Gastrocnemius medialis (tissue), 4 donors: ENCODE results near the gene PLSCR1. TPM values are rescaled to one million over a fixed set of nuclear protein-coding genes. Genes with fewer than 3 reads are reported as not detected.

ENCODE experiments used
- ATAC-seq, 2 donors: fragments of 150-250 bp; one replicate each; pipeline ENCODE4 v1.9.1; 2016
- DNase-seq, 2 donors: peaks; one replicate each; pipeline ENCODE4 v3.0.0-alpha.2; 2019
- H3K27ac ChIP-seq, 4 donors: fragments of 200-600 bp; sonication (generic); 1 replicate in 1 of 4; 2 replicates in 3 of 4; pipeline ENCODE4 v1.5.1; 2016 to 2018; ENCODE audit warnings: mild to moderate bottlenecking in 2 of 4, moderate library complexity in 1 of 4
- H3K27me3 ChIP-seq, 3 donors: fragments of 200-600 bp; sonication (generic) in 2 of 3; 1 replicate in 1 of 3; 2 replicates in 2 of 3; pipeline versions ENCODE4 v1.5.1 to v1.6.0; 2016 to 2019; ENCODE audit warnings: mild to moderate bottlenecking in 1 of 3, moderate library complexity in 1 of 3
- H3K36me3 ChIP-seq, 2 donors: fragments of 200-600 bp; sonication (generic) in 1 of 2; one replicate each; pipeline ENCODE4 v1.5.1; 2017 to 2018
- H3K4me1 ChIP-seq, 2 donors: fragments of 200-600 bp; sonication (generic) in 1 of 2; one replicate each; pipeline ENCODE4 v1.5.1; 2016 to 2017; ENCODE audit warnings: mild to moderate bottlenecking in 2 of 2
- H3K4me3 ChIP-seq, 4 donors: fragments of 200-600 bp; sonication (generic) in 3 of 4; 1 replicate in 1 of 4; 2 replicates in 3 of 4; pipeline ENCODE4 v1.5.1; 2016 to 2019; ENCODE audit warnings: mild to moderate bottlenecking in 2 of 4
- H3K9me3 ChIP-seq, 3 donors: fragments of 200-600 bp; sonication (generic) in 2 of 3; 1 replicate in 1 of 3; 2 replicates in 2 of 3; pipeline ENCODE4 v1.5.1; 2016 to 2019
- CTCF ChIP-seq, 5 experiments: fragments of 450-650 bp in 3 of 5; fragments of 200-600 bp in 2 of 5; sonication (generic) in 2 of 5; IDR thresholded peaks in 4 of 5; conservative IDR thresholded peaks in 1 of 5; 1 replicate in 4 of 5; 2 replicates in 1 of 5; pipeline ENCODE4 v1.5.1; 2016 to 2019; ENCODE audit warnings: antibody characterized with exemption in 5 of 5, mild to moderate bottlenecking in 3 of 5, moderate library complexity in 3 of 5
- POLR2A ChIP-seq, 2 donors: fragments of 450-650 bp; IDR thresholded peaks; one replicate each; pipeline ENCODE4 v1.6.1; 2017; ENCODE audit warnings: antibody characterized with exemption in 2 of 2, mild to moderate bottlenecking in 2 of 2, moderate library complexity in 2 of 2
- in situ Hi-C, 4 donors: fragments of 200-750 bp; cut with MboI; loops; one replicate each; pipeline versions ENCODE4 v1.15.0 to v1.8.0; 2017; ENCODE audit warnings: low sequenced_read_pairs in 4 of 4
- intact Hi-C: fragments of 100-400 bp; cut with DNase I; formaldehyde crosslinking; loops from one replicate; pipeline ENCODE4 v1.15.1; 2023; ENCODE audit warnings: low total_unique reads
- total RNA-seq, 4 donors: library from RNA; depleted of rRNA; stranded (reverse); fragments of >200 nt; gene quantifications; one replicate each; pipeline versions ENCODE4 v1.1.0 to v1.2.3, GENCODE V29; 2016

PLSCR1 gene
- total RNA-seq, 4 donors from 2014 or later = 12.0 to 28.5 (median 18.2) TPM

GRCh38 chr3:146547235-146547835 is 2.9 kb upstream of the PLSCR1 start:
- Histone ChIP-seq H3K27ac (no peak overlapping the region), H3K27me3 (peaks cover 0 to 8% (median 0%) of the 10 kb centered on the region in 3 donors), H3K4me3 (no peak overlapping the region), H3K9me3 (no peaks in the 10 kb centered on the region), H3K4me1 (no peaks in the 10 kb centered on the region), H3K36me3 (no peaks in the 10 kb centered on the region)
- intact Hi-C loops = no loop called here
- no peak for DNase-seq
- in situ Hi-C loops = no loop called here
- no peak for ATAC-seq
- no peak for TF ChIP-seq POLR2A (IDR thresholded peaks at IDR 0.05)
- TF ChIP-seq CTCF (IDR thresholded peaks at IDR 0.05 in 4 of 5, conservative IDR thresholded peaks at IDR 0.05 in 1 of 5) = no peak

GRCh38 chr3:146546366-146546965 is 2.1 kb upstream of the PLSCR1 start:
- ATAC-seq (no peak), DNase-seq (no peak)
- Histone ChIP-seq H3K27ac (no peak overlapping the region), H3K4me3 (no peak overlapping the region), H3K4me1 (no peaks in the 10 kb centered on the region), H3K36me3 (no peaks in the 10 kb centered on the region), H3K9me3 (no peaks in the 10 kb centered on the region), H3K27me3 (peaks cover 0 to 8% (median 0%) of the 10 kb centered on the region in 3 donors)
- TF ChIP-seq POLR2A (IDR thresholded peaks at IDR 0.05) = no peak
- TF ChIP-seq CTCF (IDR thresholded peaks at IDR 0.05 in 4 of 5, conservative IDR thresholded peaks at IDR 0.05 in 1 of 5) = no peak
- intact Hi-C loops (no loop called here), in situ Hi-C loops (no loop called here)

GRCh38 chr3:146544929-146545528 is 622 bp upstream of the PLSCR1 start:
- in situ Hi-C loops = no loop called here
- H3K36me3 ChIP-seq = no peaks in the 10 kb centered on the region
- TF ChIP-seq POLR2A (IDR thresholded peaks at IDR 0.05) (no peak), CTCF (IDR thresholded peaks at IDR 0.05 in 4 of 5, conservative IDR thresholded peaks at IDR 0.05 in 1 of 5) (no peak)
- DNase-seq (no peak), ATAC-seq (no peak)
- H3K9me3 ChIP-seq = no peaks in the 10 kb centered on the region
- intact Hi-C loops = no loop called here
- no peaks in the 10 kb centered on the region for H3K4me1 ChIP-seq
- peaks cover 0 to 8% (median 0%) of the 10 kb centered on the region in 3 donors for H3K27me3 ChIP-seq
- H3K4me3 ChIP-seq = peak overlapping the region; percentile 53 to 79 (median 72)
- peak overlapping the region; percentile 82 to 90 (median 84) for H3K27ac ChIP-seq

- H3K4me1 ChIP-seq = no peaks in the 10 kb centered on the region
- DNase-seq = no peak
These were observed 876 bp downstream of the PLSCR1 start for GRCh38 chr3:146543461-146544001.

More at GRCh38 chr3:146543461-146544001, 876 bp downstream of the PLSCR1 start:
- intact Hi-C loops (no loop called here), in situ Hi-C loops (no loop called here)
- Histone ChIP-seq H3K36me3 (no peaks in the 10 kb centered on the region), H3K4me3 (peak overlapping the region; percentile 53 to 79 (median 72)), H3K27ac (peak overlapping the region; percentile 82 to 90 (median 84)), H3K27me3 (peaks cover 0 to 8% (median 0%) of the 10 kb centered on the region in 3 donors), H3K9me3 (no peaks in the 10 kb centered on the region)
- ATAC-seq = peak in 1 of 2 donors; percentile 14
- no peak for TF ChIP-seq POLR2A (IDR thresholded peaks at IDR 0.05)
- no peak for TF ChIP-seq CTCF (IDR thresholded peaks at IDR 0.05 in 4 of 5, conservative IDR thresholded peaks at IDR 0.05 in 1 of 5)
